HG02642 (cell line): ENCODE measurements around the gene VPS13D.
"Not testable (repeated sequence)": the region's sequence is repeated elsewhere in the genome, so short reads cannot be mapped to it uniquely, and the experiment has no call there.

ENCODE experiments used
- ATAC-seq: cut with Tn5 transposase; IDR thresholded peaks from one replicate; pipeline ENCODE4 v1.9.1; 2021; ENCODE audit warnings: mild to moderate bottlenecking; ENCODE audit not compliant: unreplicated experiment, poor library complexity

VPS13D gene

GRCh38 chr1:12441414-12442105, 211.7 kb downstream of the VPS13D start:
- ATAC-seq, result no peak

DNA sequence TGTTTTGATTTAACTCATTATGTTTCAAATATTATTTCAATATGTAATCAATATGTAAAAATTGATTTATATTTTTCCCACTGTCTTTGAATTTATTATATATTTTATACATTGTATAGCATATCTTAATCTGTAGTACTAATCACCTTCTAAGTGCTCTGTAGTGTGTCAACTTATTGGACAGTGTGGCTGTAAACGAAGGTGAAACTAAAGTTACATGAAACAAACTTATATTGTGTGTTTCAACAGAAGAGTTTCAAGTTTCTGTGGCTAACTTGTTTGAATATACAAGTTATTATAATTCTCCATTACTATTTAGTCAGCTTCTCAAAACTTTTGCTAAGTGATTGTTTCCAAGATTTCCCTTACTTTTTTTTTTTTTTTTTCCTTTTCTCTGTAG, 212.4 kb downstream of the VPS13D start:
- no peak for ATAC-seq

DNA sequence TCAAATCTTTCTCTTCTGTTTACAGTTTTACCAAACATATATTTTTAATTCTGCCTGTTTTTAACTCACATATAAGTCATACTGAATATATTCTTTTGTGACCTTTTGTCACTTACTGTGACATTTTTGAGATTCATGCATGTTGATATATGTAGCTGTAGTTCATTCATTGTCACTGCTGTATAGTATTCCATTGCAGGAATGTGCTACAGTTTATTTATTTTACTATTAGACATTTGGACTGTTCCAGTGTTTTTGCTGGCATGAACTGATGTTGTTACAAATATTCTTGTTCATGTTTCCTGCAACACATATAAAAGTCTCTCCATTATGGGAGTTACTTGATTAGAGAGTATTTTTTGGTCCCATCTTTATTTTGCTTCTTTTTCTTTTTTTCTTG, 213.3 kb downstream of the VPS13D start:
- no peak for ATAC-seq

DNA sequence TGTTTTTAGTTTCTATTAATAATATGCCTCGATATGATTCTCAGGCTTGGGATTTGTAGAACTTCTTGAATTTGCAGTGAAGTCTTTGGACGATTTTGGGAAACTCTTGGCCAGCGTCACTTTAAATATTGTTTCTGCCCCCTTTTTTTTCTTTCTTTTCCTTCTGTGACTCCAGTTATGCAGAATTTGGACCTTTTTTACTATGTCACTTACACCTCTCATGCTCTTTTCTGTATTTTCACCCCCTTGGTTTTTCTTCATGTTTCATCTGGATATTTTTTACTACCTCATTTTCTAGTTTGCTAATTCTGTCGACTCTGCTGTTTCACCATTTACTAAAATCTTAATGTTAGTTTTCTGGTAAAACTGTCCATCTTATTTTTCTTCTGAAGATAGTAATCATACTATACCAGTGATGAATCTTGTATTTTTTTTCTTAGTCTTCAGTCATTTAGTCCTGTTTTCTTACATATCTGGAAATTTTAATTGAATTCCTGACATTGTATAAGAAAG, 214.6 kb downstream of the VPS13D start:
- no peak for ATAC-seq

DNA sequence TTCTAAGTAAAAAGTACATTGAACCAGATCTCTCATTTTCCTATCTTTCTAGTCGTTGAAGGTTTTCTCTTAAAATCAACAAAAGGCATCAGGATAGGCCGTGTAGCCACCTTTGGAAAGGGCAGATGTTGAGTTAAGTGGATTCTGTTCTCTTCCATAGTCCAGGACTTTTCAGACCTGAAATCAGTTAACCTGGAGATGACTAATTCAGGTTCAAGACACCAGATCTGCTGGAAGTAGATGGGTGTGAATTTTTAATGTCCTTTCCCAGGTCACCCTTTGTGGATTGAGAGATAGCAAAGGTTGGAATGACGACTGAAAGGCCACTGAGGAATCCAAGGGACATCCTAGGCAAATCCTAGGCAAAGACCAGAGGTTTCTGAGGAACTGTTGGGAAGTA, 215.4 kb downstream of the VPS13D start:
- no peak for ATAC-seq

- no peak for ATAC-seq
Measured at GRCh38 chr1:12446593-12446992, 216.8 kb downstream of the VPS13D start.

- ATAC-seq, result no peak
Measured at GRCh38 chr1:12447307-12447706, 217.5 kb downstream of the VPS13D start.

- no peak for ATAC-seq
Measured at GRCh38 chr1:12447849-12448312, 218.1 kb downstream of the VPS13D start.

GRCh38 chr1:12448746-12449177, 218.9 kb downstream of the VPS13D start:
- ATAC-seq, result no peak

DNA sequence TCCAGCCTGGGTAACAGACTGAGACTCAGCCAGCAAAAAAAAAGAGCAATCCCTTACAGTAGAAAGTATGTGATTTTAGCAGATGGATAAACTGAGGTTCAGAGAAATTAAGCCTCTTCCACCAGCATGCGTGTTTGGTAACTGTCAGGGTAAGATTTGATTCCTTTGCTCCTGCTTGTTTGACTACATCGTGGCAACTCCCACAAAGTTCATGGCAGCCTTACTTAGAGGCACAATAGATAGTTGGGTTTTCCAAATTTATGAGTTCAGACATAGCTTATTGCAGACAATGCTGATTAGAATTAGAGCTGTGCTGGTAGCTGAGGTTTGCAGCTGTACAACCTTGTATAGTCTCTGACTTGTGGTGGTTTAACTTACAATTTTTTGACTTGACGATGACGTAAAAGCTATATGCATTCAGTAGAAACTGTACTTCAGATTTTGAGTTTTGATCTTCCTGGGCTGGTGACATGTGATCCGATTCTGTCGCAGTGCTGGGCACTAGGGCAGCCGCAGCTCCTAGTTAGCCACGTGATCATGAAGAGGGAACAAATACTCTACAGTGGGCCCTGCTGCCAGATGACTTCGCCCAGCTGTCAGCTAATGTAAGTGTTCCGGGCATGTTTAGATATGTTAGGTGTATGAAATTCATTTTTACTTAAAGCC, 220.4 kb downstream of the VPS13D start:
- no peak for ATAC-seq

DNA sequence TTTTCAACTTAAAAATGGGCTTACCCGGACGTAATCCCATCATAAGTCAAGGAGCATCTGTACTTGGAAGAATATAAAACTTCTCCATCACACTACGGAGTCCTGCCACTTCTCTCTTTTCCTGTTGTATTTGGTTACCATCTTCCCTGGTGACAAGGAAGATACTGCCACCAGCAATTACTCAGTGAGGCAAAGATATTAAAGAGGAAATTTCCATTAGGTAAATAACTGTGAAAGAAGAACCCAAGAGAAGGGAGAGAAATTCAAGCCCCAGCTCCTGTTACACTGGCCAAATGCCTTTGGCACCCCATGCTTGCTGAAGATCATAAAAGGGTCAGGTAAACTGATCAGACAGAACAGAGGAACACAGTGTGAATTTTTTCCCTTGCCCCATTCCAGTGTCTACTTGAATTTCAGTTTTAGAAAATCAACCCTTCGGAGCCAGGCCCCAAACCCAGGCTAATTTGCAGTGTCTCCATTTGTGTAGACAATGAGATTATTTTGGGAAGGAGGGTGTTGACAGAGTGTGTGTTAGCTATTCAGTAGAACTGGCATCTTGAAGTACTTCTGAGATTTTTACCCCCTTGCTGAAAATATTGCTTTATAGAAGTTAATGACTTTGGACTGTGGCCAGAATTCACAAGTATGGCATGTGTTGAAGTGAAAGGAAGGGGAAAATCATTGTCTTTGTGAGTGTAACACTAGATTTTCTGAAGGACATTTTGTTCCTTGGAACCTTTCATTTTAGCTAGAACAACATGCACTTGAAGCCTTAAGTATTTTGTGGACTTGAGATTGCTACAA, 221.1 kb downstream of the VPS13D start:
- no peak for ATAC-seq

DNA sequence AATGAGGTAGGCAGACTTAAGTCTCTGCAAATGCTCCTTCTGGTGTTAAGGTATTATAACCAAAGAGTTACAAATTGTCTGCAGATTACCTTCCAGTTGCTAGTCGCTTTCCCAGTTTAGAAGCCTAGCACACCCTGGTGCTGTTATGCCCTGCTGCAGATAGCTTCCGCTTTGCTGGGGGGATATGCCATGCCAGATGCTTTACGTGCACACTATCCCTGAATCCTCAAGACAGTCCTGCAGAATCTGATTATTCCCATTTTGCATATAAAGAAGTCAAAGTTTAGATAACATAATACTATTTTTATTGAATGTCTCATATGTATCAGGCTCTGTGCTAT, 221.7 kb downstream of the VPS13D start:
- no peak for ATAC-seq

GRCh38 chr1:12452262-12452661, 222.4 kb downstream of the VPS13D start:
- no peak for ATAC-seq

- no peak for ATAC-seq
Measured at GRCh38 chr1:12453400-12454343, 223.8 kb downstream of the VPS13D start.

GRCh38 chr1:12454406-12455391, 224.9 kb downstream of the VPS13D start:
- no peak for ATAC-seq

- not testable (repeated sequence) for ATAC-seq
Measured at GRCh38 chr1:12456081-12456480, 226.3 kb downstream of the VPS13D start.

DNA sequence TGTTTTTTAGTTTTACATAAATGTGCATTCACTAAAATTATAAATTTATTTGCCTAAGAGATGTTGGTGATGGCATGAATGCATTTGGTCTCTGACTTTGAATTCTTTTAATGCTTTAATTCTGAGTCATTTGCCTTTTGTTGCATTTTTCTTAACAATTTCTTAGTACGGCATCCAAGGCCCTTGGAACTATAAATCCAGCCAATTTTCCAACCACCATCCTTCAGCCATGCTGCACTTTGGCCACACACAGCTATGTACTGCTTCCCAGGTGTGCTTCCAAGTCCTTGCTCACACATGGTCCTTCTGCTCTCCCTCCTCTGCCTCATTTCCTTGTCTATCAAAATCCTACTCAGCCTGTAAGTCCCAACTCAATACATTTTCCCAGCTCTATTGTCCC, 227.1 kb downstream of the VPS13D start:
- no peak for ATAC-seq

DNA sequence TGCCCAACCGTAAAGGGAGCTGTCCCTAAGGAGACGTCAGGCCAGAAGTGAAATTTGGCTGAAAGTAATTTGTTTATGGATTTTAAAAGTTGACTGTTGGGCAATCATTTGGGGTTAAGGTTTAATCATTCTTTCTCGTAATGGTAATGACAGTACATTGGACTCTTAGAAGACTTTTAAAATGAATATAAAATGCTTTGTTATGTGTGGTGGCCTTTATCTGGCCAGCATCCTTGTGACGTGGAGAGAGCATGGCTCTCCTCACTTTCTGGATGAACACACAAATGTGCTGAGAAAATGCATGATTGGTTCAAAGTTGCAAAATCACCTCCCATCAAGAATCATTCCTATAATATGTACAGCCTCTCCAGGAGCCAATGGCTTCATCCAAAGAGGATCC, 227.9 kb downstream of the VPS13D start:
- no peak for ATAC-seq

DNA sequence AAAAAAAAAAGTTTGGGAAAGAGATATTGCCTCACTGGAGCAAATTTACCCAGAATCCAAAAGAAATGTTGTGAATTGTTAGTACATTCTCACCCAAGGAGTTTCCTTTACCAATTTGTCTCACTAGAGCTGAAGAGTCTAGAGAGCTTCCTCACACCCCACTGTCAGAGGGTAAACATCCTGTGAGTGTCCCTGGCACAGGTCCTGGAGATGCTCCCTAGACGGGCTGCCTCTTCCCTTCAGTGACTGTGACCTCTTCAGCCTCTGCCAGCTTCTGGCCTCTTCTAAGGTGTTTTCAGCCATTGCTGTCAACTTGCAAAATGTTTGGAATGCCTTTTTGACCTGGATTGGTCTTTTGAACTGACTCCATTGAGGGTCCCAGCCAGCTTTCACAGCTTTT, 228.7 kb downstream of the VPS13D start:
- no peak for ATAC-seq
